Measurements from ENCODE around the gene EYS. TPM values are rescaled to one million over a fixed set of nuclear protein-coding genes. Genes with fewer than 3 reads are reported as not detected.

The EYS gene
- total RNA-seq, 1 experiment from 2014 or later: not detected

DNA sequence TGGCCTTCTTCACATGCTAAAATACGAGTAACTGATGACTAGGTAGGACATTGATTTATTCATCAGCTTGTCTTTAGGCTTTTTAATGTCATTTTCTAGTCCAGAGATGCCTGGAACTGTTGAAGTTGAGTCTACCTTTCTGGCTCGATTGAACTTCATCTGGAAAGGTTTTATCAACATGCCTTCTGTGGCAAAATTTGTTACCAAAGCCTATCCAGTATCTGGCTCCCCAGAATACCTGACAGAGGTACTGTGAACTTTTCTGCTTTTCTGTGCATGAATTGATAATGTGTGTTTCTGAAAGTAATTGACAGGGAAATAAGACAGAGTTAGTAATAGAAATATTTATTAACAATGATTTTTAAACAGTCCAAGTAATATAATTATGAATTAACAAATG lies 2000.4 kb downstream of the EYS start:
- H3K27me3 ChIP-seq (ENCODE audit: insufficient read depth, low read length): no peaks in the 10 kb centered on the region
- intact Hi-C loops (cut with micrococcal nuclease): no loop called here
- no peak overlapping the region for H3K9ac ChIP-seq (ENCODE audit: low read length)
- H2AFZ ChIP-seq (ENCODE audit: low read depth, low read length, poor library complexity, severe bottlenecking): no peak overlapping the region
- DNase-seq (ENCODE audit: low read depth, low spot score) (no peak), ATAC-seq (no peak)
- H3K9me3 ChIP-seq (ENCODE audit: control insufficient read depth in 1 of 2, insufficient read depth in 1 of 2, low read depth in 1 of 2, low read length in 2 of 2): no peaks in the 10 kb centered on the region
- H3K27ac ChIP-seq (ENCODE audit: low read depth, low read length): no peak overlapping the region
- TF ChIP-seq EZH2 (IDR thresholded peaks at IDR 0.05) (no peak), SP1 (IDR thresholded peaks at IDR 0.05; ENCODE audit: low read depth) (no peak), ZNF274 (IDR thresholded peaks at IDR 0.05; ENCODE audit: low read depth, low read length) (no peak), EZH2phosphoT487 (IDR thresholded peaks at IDR 0.05; ENCODE audit: borderline replicate concordance) (no peak), ELF1 (IDR thresholded peaks at IDR 0.05; ENCODE audit: borderline replicate concordance, low read depth) (no peak), EGR1 (IDR thresholded peaks at IDR 0.05; ENCODE audit: low read depth) (no peak)
- TF ChIP-seq, protein P1, sequence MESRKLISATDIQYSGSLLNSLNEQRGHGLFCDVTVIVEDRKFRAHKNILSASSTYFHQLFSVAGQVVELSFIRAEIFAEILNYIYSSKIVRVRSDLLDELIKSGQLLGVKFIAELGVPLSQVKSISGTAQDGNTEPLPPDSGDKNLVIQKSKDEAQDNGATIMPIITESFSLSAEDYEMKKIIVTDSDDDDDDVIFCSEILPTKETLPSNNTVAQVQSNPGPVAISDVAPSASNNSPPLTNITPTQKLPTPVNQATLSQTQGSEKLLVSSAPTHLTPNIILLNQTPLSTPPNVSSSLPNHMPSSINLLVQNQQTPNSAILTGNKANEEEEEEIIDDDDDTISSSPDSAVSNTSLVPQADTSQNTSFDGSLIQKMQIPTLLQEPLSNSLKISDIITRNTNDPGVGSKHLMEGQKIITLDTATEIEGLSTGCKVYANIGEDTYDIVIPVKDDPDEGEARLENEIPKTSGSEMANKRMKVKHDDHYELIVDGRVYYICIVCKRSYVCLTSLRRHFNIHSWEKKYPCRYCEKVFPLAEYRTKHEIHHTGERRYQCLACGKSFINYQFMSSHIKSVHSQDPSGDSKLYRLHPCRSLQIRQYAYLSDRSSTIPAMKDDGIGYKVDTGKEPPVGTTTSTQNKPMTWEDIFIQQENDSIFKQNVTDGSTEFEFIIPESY (IDR thresholded peaks at IDR 0.05; ENCODE audit: extremely low read depth, insufficient replicate concordance, low read length): no peak
- RAD21 ChIA-PET (ENCODE audit: low non-redundant PET in 1 of 2, low total read pairs in 2 of 2, uncharacterized antibody in 2 of 2, unreplicated experiment in 2 of 2): no interaction called here
- no peaks in the 10 kb centered on the region for H3K79me2 ChIP-seq (ENCODE audit: insufficient read depth, low read length)
- no peaks in the 10 kb centered on the region for H3K9me2 ChIP-seq (ENCODE audit: insufficient read depth)
- H4K20me1 ChIP-seq (ENCODE audit: insufficient read depth): no peaks in the 10 kb centered on the region
- H3K4me1 ChIP-seq (ENCODE audit: control insufficient read depth in 1 of 2, insufficient read depth in 2 of 2, low read length in 2 of 2): no peaks in the 10 kb centered on the region
- H3K4me3 ChIP-seq (replicated peaks in 1 of 2; ENCODE audit: low read depth in 1 of 2, low read length in 2 of 2): no peak overlapping the region
- POLR2A ChIA-PET: no interaction called here
- H3K36me3 ChIP-seq (ENCODE audit: control insufficient read depth in 1 of 2, insufficient read depth in 2 of 2, low read length in 2 of 2): peaks cover 22 to 40% of the 10 kb centered on the region in 2 experiments
- no TSS peak for BruUV-seq (replicated peaks)
- CTCF ChIA-PET: no interaction called here
- no peak overlapping the region for H3K4me2 ChIP-seq (ENCODE audit: low read length)

DNA sequence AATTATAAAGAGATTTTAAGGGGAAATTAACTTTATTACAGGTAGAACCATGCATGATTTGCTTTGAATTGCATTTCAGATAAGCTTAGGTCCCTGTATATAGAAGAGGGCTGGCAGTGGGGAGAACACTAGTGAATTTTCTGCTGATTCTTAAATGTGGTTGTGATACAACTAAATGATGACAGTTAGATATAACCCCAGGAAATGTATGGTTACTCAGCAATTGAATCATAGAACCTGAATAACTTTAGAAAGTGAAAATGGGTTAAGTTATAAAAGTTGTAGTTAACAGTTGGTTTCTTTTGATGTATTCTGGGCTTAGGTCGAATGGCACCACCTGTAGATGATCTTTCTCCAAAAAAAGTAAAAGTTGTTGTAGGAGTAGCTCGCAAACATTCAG lies 2001.3 kb downstream of the EYS start:
- Histone ChIP-seq H3K9ac (ENCODE audit: low read length) (no peak overlapping the region), H4K20me1 (ENCODE audit: insufficient read depth) (no peaks in the 10 kb centered on the region), H3K27ac (ENCODE audit: low read depth, low read length) (no peak overlapping the region), H3K9me3 (ENCODE audit: control insufficient read depth in 1 of 2, insufficient read depth in 1 of 2, low read depth in 1 of 2, low read length in 2 of 2) (no peaks in the 10 kb centered on the region), H3K4me1 (ENCODE audit: control insufficient read depth in 1 of 2, insufficient read depth in 2 of 2, low read length in 2 of 2) (no peaks in the 10 kb centered on the region), H3K4me2 (ENCODE audit: low read length) (no peak overlapping the region), H3K4me3 (replicated peaks in 1 of 2; ENCODE audit: low read depth in 1 of 2, low read length in 2 of 2) (no peak overlapping the region), H3K9me2 (ENCODE audit: insufficient read depth) (no peaks in the 10 kb centered on the region), H2AFZ (ENCODE audit: low read depth, low read length, poor library complexity, severe bottlenecking) (no peak overlapping the region), H3K36me3 (ENCODE audit: control insufficient read depth in 1 of 2, insufficient read depth in 2 of 2, low read length in 2 of 2) (peaks cover 13 to 38% of the 10 kb centered on the region in 2 experiments), H3K27me3 (ENCODE audit: insufficient read depth, low read length) (no peaks in the 10 kb centered on the region), H3K79me2 (ENCODE audit: insufficient read depth, low read length) (no peaks in the 10 kb centered on the region)
- ATAC-seq: no peak
- no peak for DNase-seq (ENCODE audit: low read depth, low spot score)
- CTCF ChIA-PET: no interaction called here
- POLR2A ChIA-PET: no interaction called here
- no TSS peak for BruUV-seq (replicated peaks)
- intact Hi-C loops (cut with micrococcal nuclease): no loop called here
- RAD21 ChIA-PET (ENCODE audit: low non-redundant PET in 1 of 2, low total read pairs in 2 of 2, uncharacterized antibody in 2 of 2, unreplicated experiment in 2 of 2): no interaction called here
- TF ChIP-seq, protein P2, sequence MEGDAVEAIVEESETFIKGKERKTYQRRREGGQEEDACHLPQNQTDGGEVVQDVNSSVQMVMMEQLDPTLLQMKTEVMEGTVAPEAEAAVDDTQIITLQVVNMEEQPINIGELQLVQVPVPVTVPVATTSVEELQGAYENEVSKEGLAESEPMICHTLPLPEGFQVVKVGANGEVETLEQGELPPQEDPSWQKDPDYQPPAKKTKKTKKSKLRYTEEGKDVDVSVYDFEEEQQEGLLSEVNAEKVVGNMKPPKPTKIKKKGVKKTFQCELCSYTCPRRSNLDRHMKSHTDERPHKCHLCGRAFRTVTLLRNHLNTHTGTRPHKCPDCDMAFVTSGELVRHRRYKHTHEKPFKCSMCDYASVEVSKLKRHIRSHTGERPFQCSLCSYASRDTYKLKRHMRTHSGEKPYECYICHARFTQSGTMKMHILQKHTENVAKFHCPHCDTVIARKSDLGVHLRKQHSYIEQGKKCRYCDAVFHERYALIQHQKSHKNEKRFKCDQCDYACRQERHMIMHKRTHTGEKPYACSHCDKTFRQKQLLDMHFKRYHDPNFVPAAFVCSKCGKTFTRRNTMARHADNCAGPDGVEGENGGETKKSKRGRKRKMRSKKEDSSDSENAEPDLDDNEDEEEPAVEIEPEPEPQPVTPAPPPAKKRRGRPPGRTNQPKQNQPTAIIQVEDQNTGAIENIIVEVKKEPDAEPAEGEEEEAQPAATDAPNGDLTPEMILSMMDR (IDR thresholded peaks at IDR 0.05 in 2 of 3, conservative IDR thresholded peaks at IDR 0.05 in 1 of 3; ENCODE audit: borderline replicate concordance in 1 of 3, insufficient read depth in 1 of 3, low read depth in 2 of 3, low read length in 2 of 3): no peak
- TF ChIP-seq EGR1 (IDR thresholded peaks at IDR 0.05; ENCODE audit: low read depth) (no peak), YY1 (IDR thresholded peaks at IDR 0.05; ENCODE audit: extremely low read depth, insufficient replicate concordance, low read depth, low read length) (no peak), FOSL1 (IDR thresholded peaks at IDR 0.05; ENCODE audit: low read depth) (no peak), SRF (IDR thresholded peaks at IDR 0.05; ENCODE audit: low read depth) (no peak), CEBPB (IDR thresholded peaks at IDR 0.05; ENCODE audit: low read depth) (no peak)
- TF ChIP-seq, protein P3, sequence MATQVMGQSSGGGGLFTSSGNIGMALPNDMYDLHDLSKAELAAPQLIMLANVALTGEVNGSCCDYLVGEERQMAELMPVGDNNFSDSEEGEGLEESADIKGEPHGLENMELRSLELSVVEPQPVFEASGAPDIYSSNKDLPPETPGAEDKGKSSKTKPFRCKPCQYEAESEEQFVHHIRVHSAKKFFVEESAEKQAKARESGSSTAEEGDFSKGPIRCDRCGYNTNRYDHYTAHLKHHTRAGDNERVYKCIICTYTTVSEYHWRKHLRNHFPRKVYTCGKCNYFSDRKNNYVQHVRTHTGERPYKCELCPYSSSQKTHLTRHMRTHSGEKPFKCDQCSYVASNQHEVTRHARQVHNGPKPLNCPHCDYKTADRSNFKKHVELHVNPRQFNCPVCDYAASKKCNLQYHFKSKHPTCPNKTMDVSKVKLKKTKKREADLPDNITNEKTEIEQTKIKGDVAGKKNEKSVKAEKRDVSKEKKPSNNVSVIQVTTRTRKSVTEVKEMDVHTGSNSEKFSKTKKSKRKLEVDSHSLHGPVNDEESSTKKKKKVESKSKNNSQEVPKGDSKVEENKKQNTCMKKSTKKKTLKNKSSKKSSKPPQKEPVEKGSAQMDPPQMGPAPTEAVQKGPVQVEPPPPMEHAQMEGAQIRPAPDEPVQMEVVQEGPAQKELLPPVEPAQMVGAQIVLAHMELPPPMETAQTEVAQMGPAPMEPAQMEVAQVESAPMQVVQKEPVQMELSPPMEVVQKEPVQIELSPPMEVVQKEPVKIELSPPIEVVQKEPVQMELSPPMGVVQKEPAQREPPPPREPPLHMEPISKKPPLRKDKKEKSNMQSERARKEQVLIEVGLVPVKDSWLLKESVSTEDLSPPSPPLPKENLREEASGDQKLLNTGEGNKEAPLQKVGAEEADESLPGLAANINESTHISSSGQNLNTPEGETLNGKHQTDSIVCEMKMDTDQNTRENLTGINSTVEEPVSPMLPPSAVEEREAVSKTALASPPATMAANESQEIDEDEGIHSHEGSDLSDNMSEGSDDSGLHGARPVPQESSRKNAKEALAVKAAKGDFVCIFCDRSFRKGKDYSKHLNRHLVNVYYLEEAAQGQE (IDR thresholded peaks at IDR 0.05; ENCODE audit: low read depth): no peak
- TF ChIP-seq, protein P4, sequence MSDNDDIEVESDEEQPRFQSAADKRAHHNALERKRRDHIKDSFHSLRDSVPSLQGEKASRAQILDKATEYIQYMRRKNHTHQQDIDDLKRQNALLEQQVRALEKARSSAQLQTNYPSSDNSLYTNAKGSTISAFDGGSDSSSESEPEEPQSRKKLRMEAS (IDR thresholded peaks at IDR 0.05): no peak
